ENCODE data around the gene KLHDC8A.

Gene KLHDC8A

DNA sequence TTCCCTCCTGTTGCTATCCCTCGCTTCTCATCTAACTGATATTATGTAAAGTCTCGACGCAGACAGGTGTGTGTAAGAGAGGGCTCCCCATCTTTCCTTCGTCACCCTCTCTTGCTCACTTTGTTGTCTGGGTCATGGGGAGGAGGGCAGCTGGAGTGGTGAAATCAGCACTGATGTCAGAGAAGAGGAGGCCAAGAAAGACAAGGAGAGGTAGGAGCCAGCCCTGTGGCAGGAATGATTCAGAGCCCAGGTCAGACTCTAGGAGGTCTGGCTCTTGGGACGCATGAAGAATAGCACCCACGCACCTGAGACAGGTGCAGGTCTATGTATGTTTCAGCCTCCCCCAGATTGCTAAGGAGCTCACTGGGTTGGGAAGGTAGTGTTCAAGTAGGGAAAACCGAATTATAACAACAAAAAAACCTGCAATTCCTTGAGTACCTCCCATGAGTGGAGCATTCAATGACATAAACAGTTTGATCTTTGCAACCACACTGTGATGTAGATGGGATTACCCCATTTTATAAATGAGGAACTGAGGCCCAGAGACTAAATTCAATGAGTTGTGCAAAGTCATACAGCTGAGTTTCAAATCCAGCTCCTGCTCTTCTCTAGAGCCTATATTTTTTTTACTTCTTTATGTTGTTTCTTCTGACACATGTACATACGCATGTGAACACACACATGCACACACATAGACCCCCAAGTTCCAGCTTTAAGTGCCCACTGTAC lies 45.6 kb downstream of the KLHDC8A start:
- H3K4me3 ChIP-seq (ENCODE audit: low read depth, low read length): no peak overlapping the region
- H3K9ac ChIP-seq (ENCODE audit: low read depth, low read length): no peak overlapping the region
- no peaks in the 10 kb centered on the region for H3K9me3 ChIP-seq (ENCODE audit: control insufficient read depth, insufficient read depth, low read length)
- peaks cover 57% of the 10 kb centered on the region for H3K36me3 ChIP-seq (ENCODE audit: control insufficient read depth, insufficient read depth, low read length)
- H3K27me3 ChIP-seq (ENCODE audit: control insufficient read depth, insufficient read depth, low read length): no peaks in the 10 kb centered on the region
- peaks cover 25% of the 10 kb centered on the region for H3K4me1 ChIP-seq (ENCODE audit: control insufficient read depth, insufficient read depth, low read length)

DNA sequence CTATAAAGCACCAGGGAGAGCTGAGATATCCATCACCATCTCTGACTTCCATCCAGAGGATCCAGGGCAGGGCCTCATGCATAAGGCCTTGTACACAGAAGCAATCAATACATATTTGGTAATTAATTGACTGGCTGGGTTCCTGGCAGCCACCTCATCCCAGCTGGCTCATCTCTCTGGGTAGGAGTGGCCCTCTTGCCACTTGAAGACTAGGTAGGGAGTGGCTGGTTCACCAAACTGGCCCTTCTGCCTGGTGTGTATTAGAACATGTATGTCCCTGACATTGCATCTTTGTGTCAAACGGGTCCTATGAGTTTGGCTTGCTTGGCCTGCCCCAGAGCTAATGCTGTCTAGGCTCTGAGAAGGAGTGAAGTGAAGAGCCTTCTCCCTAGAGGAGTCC lies 47.0 kb downstream of the KLHDC8A start:
- H3K36me3 ChIP-seq (ENCODE audit: control insufficient read depth, insufficient read depth, low read length): peaks cover 69% of the 10 kb centered on the region
- H3K27me3 ChIP-seq (ENCODE audit: control insufficient read depth, insufficient read depth, low read length): no peaks in the 10 kb centered on the region
- H3K4me3 ChIP-seq (ENCODE audit: low read depth, low read length): no peak overlapping the region
- peaks cover 18% of the 10 kb centered on the region for H3K4me1 ChIP-seq (ENCODE audit: control insufficient read depth, insufficient read depth, low read length)
- no peak overlapping the region for H3K9ac ChIP-seq (ENCODE audit: low read depth, low read length)
- H3K9me3 ChIP-seq (ENCODE audit: control insufficient read depth, insufficient read depth, low read length): no peaks in the 10 kb centered on the region

DNA sequence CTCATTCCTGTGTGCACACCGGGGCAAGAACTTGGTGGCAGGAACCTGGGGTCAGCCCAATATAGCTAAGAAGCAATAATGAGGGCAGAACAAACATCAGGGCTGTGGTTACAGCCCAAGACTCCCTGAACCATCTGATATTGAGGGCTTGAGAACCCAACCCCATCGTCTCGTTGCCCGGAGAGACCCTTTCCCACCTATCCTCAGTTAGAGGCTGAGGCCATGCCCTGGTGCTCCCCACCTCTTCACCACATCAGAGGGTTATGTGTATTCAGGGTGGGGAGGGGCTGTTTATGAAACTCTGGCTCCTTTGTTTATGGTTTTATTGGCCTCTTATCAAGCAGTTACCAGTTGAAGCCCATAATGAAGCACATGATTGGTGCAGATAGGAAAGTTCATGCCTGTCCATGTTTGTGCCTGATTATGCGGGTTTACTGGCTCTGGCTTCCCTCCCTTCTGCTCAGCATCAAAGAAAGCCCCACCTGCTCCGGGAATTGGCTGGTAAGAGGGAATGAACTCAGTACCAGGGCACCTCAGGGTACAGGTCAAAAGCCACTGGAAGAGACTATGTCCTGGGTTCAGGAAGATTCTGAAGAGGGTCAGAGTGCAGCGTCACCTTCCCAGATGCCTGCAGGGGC lies 49.7 kb downstream of the KLHDC8A start:
- H3K36me3 ChIP-seq (ENCODE audit: control insufficient read depth, insufficient read depth, low read length): peaks cover 89% of the 10 kb centered on the region
- H3K9ac ChIP-seq (ENCODE audit: low read depth, low read length): no peak overlapping the region

GRCh38 chr1:205304695-205305070 lies 52.0 kb downstream of the KLHDC8A start:
- Histone ChIP-seq H3K27me3 (ENCODE audit: control insufficient read depth, insufficient read depth, low read length) (no peaks in the 10 kb centered on the region), H3K9me3 (ENCODE audit: control insufficient read depth, insufficient read depth, low read length) (no peaks in the 10 kb centered on the region), H3K4me1 (ENCODE audit: control insufficient read depth, insufficient read depth, low read length) (peaks cover 26% of the 10 kb centered on the region), H3K36me3 (ENCODE audit: control insufficient read depth, insufficient read depth, low read length) (peaks cover 66% of the 10 kb centered on the region), H3K4me3 (ENCODE audit: low read depth, low read length) (no peak overlapping the region), H3K9ac (ENCODE audit: low read depth, low read length) (no peak overlapping the region)

More for the DNA sequence above, 49.7 kb downstream of the KLHDC8A start:
- Histone ChIP-seq H3K4me1 (ENCODE audit: control insufficient read depth, insufficient read depth, low read length) (peaks cover 11% of the 10 kb centered on the region), H3K9me3 (ENCODE audit: control insufficient read depth, insufficient read depth, low read length) (no peaks in the 10 kb centered on the region), H3K27me3 (ENCODE audit: control insufficient read depth, insufficient read depth, low read length) (no peaks in the 10 kb centered on the region), H3K4me3 (ENCODE audit: low read depth, low read length) (no peak overlapping the region)

DNA sequence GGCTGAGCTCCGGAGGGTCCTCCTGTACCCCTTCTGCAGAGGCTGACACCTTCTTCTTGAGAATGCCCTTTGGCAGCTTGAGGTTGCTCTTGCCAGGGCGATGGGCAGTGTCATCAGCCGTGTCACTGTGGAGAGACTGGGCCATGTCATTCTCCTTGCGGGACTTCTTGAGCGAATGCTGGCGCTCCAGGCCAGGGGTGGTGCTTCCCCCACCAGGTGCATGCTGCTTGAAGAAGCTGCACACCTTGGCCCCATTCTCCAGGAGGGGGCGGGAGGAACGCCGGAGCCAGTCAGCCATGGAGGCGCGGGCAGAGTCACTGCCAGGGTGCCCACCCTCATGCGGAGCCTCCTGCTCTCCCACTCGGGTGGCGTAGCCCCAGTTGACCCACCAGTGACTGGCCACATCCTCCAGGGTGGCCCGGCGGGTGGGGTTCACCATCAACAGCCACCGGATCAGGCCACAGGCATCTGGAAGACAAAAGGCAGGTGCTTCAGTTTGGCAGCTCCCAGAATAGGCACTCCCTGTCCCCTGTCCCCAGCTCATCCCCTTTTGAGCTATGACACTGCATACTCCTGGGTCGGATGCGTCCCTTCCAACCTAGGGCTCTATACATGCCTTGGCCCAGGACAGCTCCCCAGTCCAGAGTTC lies 52.6 kb downstream of the KLHDC8A start:
- H3K9me3 ChIP-seq (ENCODE audit: control insufficient read depth, insufficient read depth, low read length): no peaks in the 10 kb centered on the region
- H3K27me3 ChIP-seq (ENCODE audit: control insufficient read depth, insufficient read depth, low read length): no peaks in the 10 kb centered on the region
- peaks cover 26% of the 10 kb centered on the region for H3K4me1 ChIP-seq (ENCODE audit: control insufficient read depth, insufficient read depth, low read length)
- no peak overlapping the region for H3K4me3 ChIP-seq (ENCODE audit: low read depth, low read length)
- no peak overlapping the region for H3K9ac ChIP-seq (ENCODE audit: low read depth, low read length)
- H3K36me3 ChIP-seq (ENCODE audit: control insufficient read depth, insufficient read depth, low read length): peaks cover 63% of the 10 kb centered on the region

DNA sequence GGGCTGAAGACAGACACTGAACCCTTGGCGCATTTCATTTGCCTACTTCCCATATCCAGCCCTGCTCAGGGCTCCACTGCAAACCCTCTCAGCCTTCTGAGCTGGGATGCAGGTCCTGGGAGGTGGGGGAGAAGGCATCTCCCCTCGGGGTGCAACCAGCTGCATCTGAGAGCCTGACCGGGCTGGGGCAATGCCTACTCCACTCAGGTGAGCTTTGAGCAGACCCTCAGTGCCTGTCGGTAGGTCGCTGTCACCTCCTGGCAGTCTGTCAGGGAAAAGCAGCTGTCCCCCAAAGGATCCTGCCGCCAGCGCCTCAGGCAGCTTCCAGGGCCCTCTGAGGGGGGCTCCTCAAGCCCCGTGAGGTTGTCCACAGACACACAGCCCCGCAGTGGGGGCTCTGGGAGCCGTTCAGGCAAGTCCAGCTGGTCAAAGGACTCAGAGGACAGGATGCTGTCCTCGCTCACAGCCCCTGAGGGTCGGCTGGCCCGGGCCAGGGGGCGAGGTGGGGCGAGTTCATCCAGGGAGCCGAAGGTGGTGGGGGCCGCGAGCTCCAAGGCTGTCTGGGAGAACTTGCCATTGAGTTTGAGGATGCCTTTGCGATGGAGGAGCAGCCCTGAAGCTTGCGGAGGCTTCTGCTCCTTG lies 53.4 kb downstream of the KLHDC8A start:
- Histone ChIP-seq H3K36me3 (ENCODE audit: control insufficient read depth, insufficient read depth, low read length) (peaks cover 55% of the 10 kb centered on the region), H3K4me1 (ENCODE audit: control insufficient read depth, insufficient read depth, low read length) (peaks cover 32% of the 10 kb centered on the region), H3K4me3 (ENCODE audit: low read depth, low read length) (no peak overlapping the region), H3K9ac (ENCODE audit: low read depth, low read length) (peak overlapping the region; percentile 30), H3K27me3 (ENCODE audit: control insufficient read depth, insufficient read depth, low read length) (no peaks in the 10 kb centered on the region), H3K9me3 (ENCODE audit: control insufficient read depth, insufficient read depth, low read length) (no peaks in the 10 kb centered on the region)

DNA sequence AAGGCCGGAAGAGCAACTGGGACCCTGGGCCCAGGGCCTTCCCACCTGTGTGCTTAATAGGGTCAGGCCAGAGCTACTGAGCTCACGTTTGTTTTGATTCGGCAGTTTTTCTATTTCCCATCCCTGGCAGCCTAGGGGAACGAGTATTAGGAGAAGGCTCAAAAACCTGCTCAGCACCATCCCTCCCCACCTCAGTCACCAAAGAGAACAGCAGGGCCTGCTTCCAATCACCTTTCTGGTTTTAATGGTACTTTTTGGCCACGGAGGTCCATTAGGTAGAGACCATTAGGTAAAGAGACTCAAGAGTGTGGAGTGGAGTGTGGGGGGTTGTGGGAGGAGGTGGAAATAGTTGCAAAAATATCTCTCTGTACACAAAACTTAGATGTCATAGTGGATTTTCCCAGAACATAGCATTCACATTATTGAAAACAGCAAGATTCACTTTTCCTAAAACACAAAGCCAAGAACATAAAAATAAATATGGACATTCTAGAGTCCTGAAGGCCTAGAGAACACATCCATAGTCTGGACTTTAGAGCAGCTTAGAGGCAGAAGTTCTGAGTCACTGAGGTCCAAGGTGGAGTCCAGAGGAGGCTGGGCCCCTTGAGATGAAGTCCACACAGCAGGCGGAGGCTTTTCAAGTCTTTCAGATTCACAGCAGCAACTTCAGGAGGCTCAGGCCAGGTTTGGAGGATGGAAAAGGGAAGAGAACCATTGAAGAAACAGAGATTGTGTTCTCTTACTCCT lies 54.7 kb downstream of the KLHDC8A start:
- peaks cover 35% of the 10 kb centered on the region for H3K4me1 ChIP-seq (ENCODE audit: control insufficient read depth, insufficient read depth, low read length)

GRCh38 chr1:205301205-205301821 lies 55.4 kb downstream of the KLHDC8A start:
- peak overlapping the region; percentile 27 for H3K4me3 ChIP-seq (ENCODE audit: low read depth, low read length)
- peak overlapping the region; percentile 67 for H3K9ac ChIP-seq (ENCODE audit: low read depth, low read length)
- H3K36me3 ChIP-seq (ENCODE audit: control insufficient read depth, insufficient read depth, low read length): peaks cover 34% of the 10 kb centered on the region
- H3K9me3 ChIP-seq (ENCODE audit: control insufficient read depth, insufficient read depth, low read length): no peaks in the 10 kb centered on the region
- H3K27me3 ChIP-seq (ENCODE audit: control insufficient read depth, insufficient read depth, low read length): no peaks in the 10 kb centered on the region
- H3K4me1 ChIP-seq (ENCODE audit: control insufficient read depth, insufficient read depth, low read length): peaks cover 35% of the 10 kb centered on the region

More for the DNA sequence above, 54.7 kb downstream of the KLHDC8A start:
- no peak overlapping the region for H3K4me3 ChIP-seq (ENCODE audit: low read depth, low read length)
- peaks cover 41% of the 10 kb centered on the region for H3K36me3 ChIP-seq (ENCODE audit: control insufficient read depth, insufficient read depth, low read length)
- no peaks in the 10 kb centered on the region for H3K9me3 ChIP-seq (ENCODE audit: control insufficient read depth, insufficient read depth, low read length)
- peak overlapping the region; percentile 58 for H3K9ac ChIP-seq (ENCODE audit: low read depth, low read length)
- H3K27me3 ChIP-seq (ENCODE audit: control insufficient read depth, insufficient read depth, low read length): no peaks in the 10 kb centered on the region

- H3K9ac ChIP-seq (ENCODE audit: low read depth, low read length): no peak overlapping the region
- H3K4me3 ChIP-seq (ENCODE audit: low read depth, low read length): no peak overlapping the region
- no peaks in the 10 kb centered on the region for H3K27me3 ChIP-seq (ENCODE audit: control insufficient read depth, insufficient read depth, low read length)
- peaks cover 42% of the 10 kb centered on the region for H3K4me1 ChIP-seq (ENCODE audit: control insufficient read depth, insufficient read depth, low read length)
- no peaks in the 10 kb centered on the region for H3K9me3 ChIP-seq (ENCODE audit: control insufficient read depth, insufficient read depth, low read length)
- peaks cover 24% of the 10 kb centered on the region for H3K36me3 ChIP-seq (ENCODE audit: control insufficient read depth, insufficient read depth, low read length)
Observed at GRCh38 chr1:205300149-205300548, 56.6 kb downstream of the KLHDC8A start.

GRCh38 chr1:205298191-205298994 lies 58.3 kb downstream of the KLHDC8A start:
- Histone ChIP-seq H3K9ac (ENCODE audit: low read depth, low read length) (no peak overlapping the region), H3K4me1 (ENCODE audit: control insufficient read depth, insufficient read depth, low read length) (peaks cover 59% of the 10 kb centered on the region), H3K27me3 (ENCODE audit: control insufficient read depth, insufficient read depth, low read length) (no peaks in the 10 kb centered on the region), H3K36me3 (ENCODE audit: control insufficient read depth, insufficient read depth, low read length) (peaks cover 7% of the 10 kb centered on the region), H3K9me3 (ENCODE audit: control insufficient read depth, insufficient read depth, low read length) (no peaks in the 10 kb centered on the region), H3K4me3 (ENCODE audit: low read depth, low read length) (no peak overlapping the region)

Measured in iPS-15b (cell line).